Endometrium (tissue), 2 donors: ENCODE data around the gene PLK1.
"Not testable (repeated sequence)": the region's sequence is repeated elsewhere in the genome, so short reads cannot be mapped to it uniquely, and the experiment has no call there.

Experiments
- FAIRE-seq: peaks from 2 replicates; lab custom pipeline; 2012; peaks lifted over from hg19 to GRCh38; lab: Jason Lieb, UNC
- donor health status: control.
- donor health status: control.

Gene PLK1

GRCh38 chr16:23710504-23710903, 31.8 kb downstream of the PLK1 start:
- FAIRE-seq: no peak

- no peak for FAIRE-seq
Observed at GRCh38 chr16:23711785-23712184, 33.1 kb downstream of the PLK1 start.

GRCh38 chr16:23712976-23713375, 34.3 kb downstream of the PLK1 start, which contains the start of gene ERN2:
Gene ERN2, minus strand, starts transcription at chr16:23713222. Its CDS starts 35 bp downstream, at chr16:23713187.
- no peak for FAIRE-seq

GRCh38 chr16:23716484-23716883, 37.8 kb downstream of the PLK1 start:
- FAIRE-seq: no peak

GRCh38 chr16:23722613-23723240, 44.0 kb downstream of the PLK1 start:
- FAIRE-seq: not testable (repeated sequence)

- no peak for FAIRE-seq
Observed at GRCh38 chr16:23724096-23724784, 45.6 kb downstream of the PLK1 start.

GRCh38 chr16:23724785-23725131, 46.1 kb downstream of the PLK1 start:
- no peak for FAIRE-seq

GRCh38 chr16:23726710-23727109, 48.0 kb downstream of the PLK1 start:
- no peak for FAIRE-seq

GRCh38 chr16:23728112-23728477, 49.4 kb downstream of the PLK1 start:
- FAIRE-seq: no peak

- no peak for FAIRE-seq
Observed at GRCh38 chr16:23729503-23730424, 51.1 kb downstream of the PLK1 start.

GRCh38 chr16:23734176-23734893, 55.6 kb downstream of the PLK1 start:
- FAIRE-seq: no peak

- FAIRE-seq: not testable (repeated sequence)
Observed at GRCh38 chr16:23737423-23738028, 58.8 kb downstream of the PLK1 start.

- no peak for FAIRE-seq
Observed at GRCh38 chr16:23739516-23739915, 60.8 kb downstream of the PLK1 start.
